ENCODE measurements around the gene CSRP1. TPM values are rescaled to one million over a fixed set of nuclear protein-coding genes. Genes with fewer than 3 reads are reported as not detected.

The CSRP1 gene
- total and polyA plus RNA-seq, 2 of the 13 experiments (the other 11 are each of a cell fraction or from before 2014, with no cell fraction given) = 17.7 to 68.9 TPM

DNA sequence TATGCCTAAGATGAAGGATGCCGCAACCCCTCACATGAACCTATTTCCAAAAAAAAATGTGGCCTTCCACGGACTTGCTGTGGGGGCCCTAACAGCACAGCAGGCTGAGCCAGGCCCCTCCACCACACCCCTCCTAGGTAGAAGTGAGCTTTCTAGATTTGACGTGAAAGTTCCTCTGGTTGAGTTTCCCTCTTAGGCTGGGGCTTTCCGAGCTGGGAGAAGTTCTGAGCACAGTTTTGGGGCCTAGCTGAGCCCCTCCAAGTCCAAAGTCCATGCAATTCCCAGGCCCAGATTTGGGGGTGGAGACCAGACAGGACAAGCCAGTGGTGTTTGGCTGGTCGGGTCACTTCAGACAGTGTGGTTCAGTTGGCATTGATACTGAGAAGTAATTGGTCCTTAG is 24.2 kb downstream of the CSRP1 start:
- FAIRE-seq (no peak), ATAC-seq (no peak), DNase-seq (ENCODE audit: low spot score) (no peak)
- TF ChIP-seq CC2D1A (CRISPR knock-in tag; IDR thresholded peaks at IDR 0.05) = no peak
- 0 out of 2 replicates have a peak, but pooled peaks have one; percentile 23 for TF ChIP-seq GFI1 (CRISPR knock-in tag; IDR thresholded peaks at IDR 0.05; ENCODE audit: borderline replicate concordance)
- TF ChIP-seq RBM22 (optimal IDR thresholded peaks at IDR 0.05; ENCODE audit: low read length) = peak; percentile 23
- Histone ChIP-seq H3K4me2 (ENCODE audit: low read depth, low read length) (peak overlapping the region; percentile 15; the same call in 1 of the 2 replicates), H3K79me2 (ENCODE audit: insufficient read depth, low read length) (no peaks in the 10 kb centered on the region), H3K36me3 (replicated peaks in 1 of 2; ENCODE audit: control insufficient read depth in 1 of 2, insufficient read depth in 2 of 2, low read length in 2 of 2) (peaks cover 6 to 11% of the 10 kb centered on the region in 2 experiments; a peak in 3 of 5 replicates), H3K9ac (ENCODE audit: insufficient read depth, low read depth, low read length) (no peak overlapping the region), H2AFZ (ENCODE audit: low read length) (no peak overlapping the region), H3K4me1 (ENCODE audit: insufficient read depth, low read length) (peaks cover 29% of the 10 kb centered on the region), H3K27ac (ENCODE audit: extremely low read length, insufficient read depth, low read length) (no peak overlapping the region), H3K9me3 (ENCODE audit: low read length) (no peaks in the 10 kb centered on the region), H3K4me3 (replicated peaks in 1 of 3; ENCODE audit: insufficient read depth in 1 of 3, low read depth in 2 of 3, low read length in 3 of 3) (no peak overlapping the region), H3K27me3 (ENCODE audit: control insufficient read depth in 1 of 2, insufficient read depth in 2 of 2, low read length in 2 of 2) (peaks cover 0 to 21% of the 10 kb centered on the region in 2 experiments; a peak in 2 of 5 replicates), H4K20me1 (ENCODE audit: insufficient read depth, low read length) (no peaks in the 10 kb centered on the region)
- intact Hi-C loops (cut with micrococcal nuclease; ENCODE audit: unreplicated experiment) (loop anchor here (1.0 kb wide), 2 partner anchors 31 to 34 kb away; no protein-coding TSS in a partner anchor), in situ Hi-C loops (cut with HindIII; ENCODE audit: extremely low pct_ligation_motif_present, low pct_unique_long_range_greater_than_20kb) (no loop called here)
- CTCF ChIA-PET (ENCODE audit: low intra/inter-chr PET ratio, low total read pairs) = interaction anchor here (1.2 to 4.7 kb wide), 3 partner anchors 24 to 35 kb away, joined by 5 to 226 read pairs (median 21); partner anchors contain the start of gene CSRP1
- POLR2A ChIA-PET = interaction anchor here (1.0 to 4.5 kb wide), 7 partner anchors 14 to 35 kb away, joined by 3 to 45 read pairs (median 7); partner anchors contain the start of genes CSRP1 and PHLDA3
- no TSS peak for BruUV-seq (replicated peaks)
- WGBS (ENCODE audit: low lambda C conversion rate) = 50% methylated on average over 1 of the region's 5 CpGs

DNA sequence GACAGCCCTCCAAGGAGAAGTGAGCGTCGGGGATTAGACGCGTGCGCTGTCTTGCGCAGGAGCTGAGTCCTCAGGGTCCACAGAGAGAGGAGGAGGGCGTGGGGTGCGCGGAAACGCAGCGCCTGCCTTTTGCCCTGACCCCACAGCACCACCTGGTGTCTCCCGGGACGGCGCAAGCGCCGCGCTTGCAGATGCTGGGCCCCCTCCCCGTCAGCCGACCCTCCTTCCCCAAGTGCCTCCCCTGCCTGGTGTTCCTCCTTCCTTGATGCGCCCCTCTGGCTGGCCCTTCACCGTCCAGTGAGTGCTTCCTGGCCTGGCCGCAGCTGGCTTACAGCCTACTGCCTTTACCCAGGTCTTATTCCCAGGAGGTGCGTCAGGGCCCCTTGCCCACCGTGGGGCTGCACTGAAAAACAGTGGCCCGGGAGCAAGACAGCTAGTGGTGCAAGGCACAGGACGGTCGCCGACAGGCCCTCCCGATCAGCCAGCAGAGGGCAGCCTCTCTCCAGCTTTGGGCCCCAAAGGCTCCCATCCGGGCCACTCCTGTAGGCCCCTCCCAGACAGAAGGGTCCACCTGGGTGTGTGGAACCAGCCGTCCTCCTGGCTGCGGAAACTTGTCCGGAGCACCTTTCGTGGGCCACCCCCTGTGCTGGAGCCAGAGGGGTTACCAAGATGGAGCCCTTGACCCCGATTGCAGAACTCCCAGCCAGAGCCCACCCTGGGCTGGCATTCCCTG is 25.0 kb downstream of the CSRP1 start:
- DNase-seq (ENCODE audit: low spot score) = peak; percentile 73
- Histone ChIP-seq H3K9me3 (ENCODE audit: low read length) (no peaks in the 10 kb centered on the region), H4K20me1 (ENCODE audit: insufficient read depth, low read length) (no peaks in the 10 kb centered on the region), H3K27ac (ENCODE audit: extremely low read length, insufficient read depth, low read length) (no peak overlapping the region), H3K4me3 (replicated peaks in 1 of 3; ENCODE audit: insufficient read depth in 1 of 3, low read depth in 2 of 3, low read length in 3 of 3) (peak overlapping the region in 2 of 3 experiments; percentile 27 to 57; a peak in 2 of 6 replicates), H3K27me3 (ENCODE audit: control insufficient read depth in 1 of 2, insufficient read depth in 2 of 2, low read length in 2 of 2) (peaks cover 1 to 30% of the 10 kb centered on the region in 2 experiments; a peak in 3 of 5 replicates), H3K79me2 (ENCODE audit: insufficient read depth, low read length) (no peaks in the 10 kb centered on the region), H3K9ac (ENCODE audit: insufficient read depth, low read depth, low read length) (no peak overlapping the region), H3K4me1 (ENCODE audit: insufficient read depth, low read length) (peaks cover 29% of the 10 kb centered on the region), H3K36me3 (replicated peaks in 1 of 2; ENCODE audit: control insufficient read depth in 1 of 2, insufficient read depth in 2 of 2, low read length in 2 of 2) (peaks cover 6 to 8% of the 10 kb centered on the region in 2 experiments; a peak in 3 of 5 replicates), H3K4me2 (ENCODE audit: low read depth, low read length) (peak overlapping the region; percentile 87), H2AFZ (ENCODE audit: low read length) (peak overlapping the region; percentile 58)
- WGBS (ENCODE audit: low lambda C conversion rate) = 9% methylated on average over 9 of the region's 35 CpGs
- BruUV-seq (replicated peaks) = no TSS peak
- in situ Hi-C loops (cut with HindIII; ENCODE audit: extremely low pct_ligation_motif_present, low pct_unique_long_range_greater_than_20kb) = no loop called here
- ATAC-seq = peak; percentile 95
- ChIA-PET CTCF (ENCODE audit: low intra/inter-chr PET ratio, low total read pairs) (interaction anchor here (1.0 to 4.7 kb wide), 5 partner anchors 25 to 47 kb away, joined by 3 to 226 read pairs (median 5); partner anchors contain the start of gene CSRP1), POLR2A (interaction anchor here (1.0 to 4.5 kb wide), 7 partner anchors 13 to 34 kb away, joined by 4 to 45 read pairs (median 7); partner anchors contain the start of genes CSRP1 and PHLDA3)
- peak; percentile 44 for FAIRE-seq
- intact Hi-C loops (cut with micrococcal nuclease; ENCODE audit: unreplicated experiment) = loop anchor here (1.0 kb wide), 2 partner anchors 31 to 34 kb away; no protein-coding TSS in a partner anchor
- peak; percentile 62; the same call in 1 of the 2 replicates for TF ChIP-seq ZSCAN21 (CRISPR knock-in tag; IDR thresholded peaks at IDR 0.05; ENCODE audit: borderline replicate concordance)
- no peak for TF ChIP-seq NONO (IDR thresholded peaks at IDR 0.05)
- peak; percentile 68; the same call in 1 of the 2 replicates for TF ChIP-seq NONO (CRISPR knock-in tag; conservative IDR thresholded peaks at IDR 0.05)
- TF ChIP-seq MAZ (IDR thresholded peaks at IDR 0.05; ENCODE audit: borderline replicate concordance, low read depth, low read length) = peak; percentile 18; the same call in 1 of the 2 replicates
- TF ChIP-seq MAZ (CRISPR knock-in tag; IDR thresholded peaks at IDR 0.05; ENCODE audit: low read depth) = peak; percentile 84
- no peak for TF ChIP-seq SOX6 (IDR thresholded peaks at IDR 0.05)
- TF ChIP-seq SOX6 (CRISPR knock-in tag; IDR thresholded peaks at IDR 0.05) = peak; percentile 52; the same call in 1 of the 2 replicates
- 0 out of 2 replicates have a peak, but pooled peaks have one; percentile 39 for TF ChIP-seq TGIF2 (CRISPR knock-in tag; IDR thresholded peaks at IDR 0.05)
- TF ChIP-seq ZNF572 (CRISPR knock-in tag; IDR thresholded peaks at IDR 0.05) = 0 out of 2 replicates have a peak, but pooled peaks have one; percentile 39
- TF ChIP-seq ZNF619 (CRISPR knock-in tag; IDR thresholded peaks at IDR 0.05) = no peak
- TF ChIP-seq PRMT3 (CRISPR knock-in tag; IDR thresholded peaks at IDR 0.05; ENCODE audit: borderline replicate concordance, low read depth) = no peak
- peak; percentile 67; the same call in 1 of the 2 replicates for TF ChIP-seq ZNF556 (CRISPR knock-in tag; IDR thresholded peaks at IDR 0.05; ENCODE audit: borderline replicate concordance)
